GM10248 (cell line): ENCODE results near the gene R3HDM4.

ENCODE experiments used
- CTCF ChIA-PET: fragments of 300-600 bp; sonication (Branson Sonifier 250); formaldehyde crosslinking; extraction: SDS; loops from one replicate; lab custom pipeline; 2021; ENCODE audit warnings: antibody characterized with exemption; lab: Yijun Ruan, JAX
- POLR2A ChIA-PET: fragments of 350-650 bp; sonication (Branson Sonifier 250); formaldehyde crosslinking; extraction: SDS; loops from one replicate; lab custom pipeline; 2020; ENCODE audit warnings: antibody characterized with exemption; lab: Yijun Ruan, JAX
- DNase-seq: peaks from one replicate; pipeline ENCODE4 v3.0.0; 2012; ENCODE audit errors: extremely low spot score
- TF ChIP-seq, protein P1 (sequence below): IDR thresholded peaks from 2 replicates; pipeline ENCODE4 v1.5.1; 2012; ENCODE audit warnings: mild to moderate bottlenecking, low read depth; ENCODE audit errors: extremely low read depth, missing control alignments, control extremely low read depth

The R3HDM4 gene

DNA sequence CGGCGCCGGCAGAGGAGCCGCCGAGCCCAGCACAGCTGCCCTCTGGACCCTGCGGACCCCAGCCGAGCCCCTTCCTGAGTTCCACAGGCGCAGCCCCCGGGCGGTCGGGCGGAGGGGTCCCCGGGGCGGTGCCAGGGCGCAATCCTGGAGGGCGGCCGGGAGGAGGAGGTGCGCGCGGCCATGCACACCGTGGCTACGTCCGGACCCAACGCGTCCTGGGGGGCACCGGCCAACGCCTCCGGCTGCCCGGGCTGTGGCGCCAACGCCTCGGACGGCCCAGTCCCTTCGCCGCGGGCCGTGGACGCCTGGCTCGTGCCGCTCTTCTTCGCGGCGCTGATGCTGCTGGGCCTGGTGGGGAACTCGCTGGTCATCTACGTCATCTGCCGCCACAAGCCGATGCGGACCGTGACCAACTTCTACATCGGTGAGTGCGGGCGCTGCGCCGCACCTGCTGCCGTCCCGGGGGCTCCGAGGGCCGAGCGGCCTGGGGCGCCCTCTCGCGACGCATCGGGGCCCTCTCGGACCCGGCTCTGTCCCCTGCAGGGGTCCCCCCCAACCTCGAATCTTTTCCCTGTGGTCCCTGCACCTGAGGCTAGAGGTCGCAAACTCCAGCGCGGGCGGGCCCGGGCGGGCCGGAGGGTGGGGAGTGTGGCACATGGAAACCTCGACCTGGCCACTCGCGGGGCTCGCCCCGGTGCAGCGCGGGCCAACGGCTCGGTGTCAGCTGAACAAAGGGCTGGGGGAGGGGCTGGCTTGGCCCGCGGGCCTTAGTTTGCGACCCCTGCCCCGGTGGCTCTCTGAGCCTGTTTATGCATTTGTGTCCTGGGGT is 4.5 kb upstream of the R3HDM4 start, which contains the start of gene KISS1R:
KISS1R (plus strand) TSS at position 11 of the 829 bp plus-strand sequence; CDS start at position 181, 170 bp downstream.
- ChIA-PET POLR2A (no interaction called here), CTCF (interaction anchor here (0.9 to 4.1 kb wide), 3 partner anchors 8 to 148 kb away, joined by 3 to 26 read pairs (median 3); no protein-coding TSS in a partner anchor)
- TF ChIP-seq, protein P1, sequence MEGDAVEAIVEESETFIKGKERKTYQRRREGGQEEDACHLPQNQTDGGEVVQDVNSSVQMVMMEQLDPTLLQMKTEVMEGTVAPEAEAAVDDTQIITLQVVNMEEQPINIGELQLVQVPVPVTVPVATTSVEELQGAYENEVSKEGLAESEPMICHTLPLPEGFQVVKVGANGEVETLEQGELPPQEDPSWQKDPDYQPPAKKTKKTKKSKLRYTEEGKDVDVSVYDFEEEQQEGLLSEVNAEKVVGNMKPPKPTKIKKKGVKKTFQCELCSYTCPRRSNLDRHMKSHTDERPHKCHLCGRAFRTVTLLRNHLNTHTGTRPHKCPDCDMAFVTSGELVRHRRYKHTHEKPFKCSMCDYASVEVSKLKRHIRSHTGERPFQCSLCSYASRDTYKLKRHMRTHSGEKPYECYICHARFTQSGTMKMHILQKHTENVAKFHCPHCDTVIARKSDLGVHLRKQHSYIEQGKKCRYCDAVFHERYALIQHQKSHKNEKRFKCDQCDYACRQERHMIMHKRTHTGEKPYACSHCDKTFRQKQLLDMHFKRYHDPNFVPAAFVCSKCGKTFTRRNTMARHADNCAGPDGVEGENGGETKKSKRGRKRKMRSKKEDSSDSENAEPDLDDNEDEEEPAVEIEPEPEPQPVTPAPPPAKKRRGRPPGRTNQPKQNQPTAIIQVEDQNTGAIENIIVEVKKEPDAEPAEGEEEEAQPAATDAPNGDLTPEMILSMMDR, result peak; percentile 72
- DNase-seq, result peak; percentile 74

DNA sequence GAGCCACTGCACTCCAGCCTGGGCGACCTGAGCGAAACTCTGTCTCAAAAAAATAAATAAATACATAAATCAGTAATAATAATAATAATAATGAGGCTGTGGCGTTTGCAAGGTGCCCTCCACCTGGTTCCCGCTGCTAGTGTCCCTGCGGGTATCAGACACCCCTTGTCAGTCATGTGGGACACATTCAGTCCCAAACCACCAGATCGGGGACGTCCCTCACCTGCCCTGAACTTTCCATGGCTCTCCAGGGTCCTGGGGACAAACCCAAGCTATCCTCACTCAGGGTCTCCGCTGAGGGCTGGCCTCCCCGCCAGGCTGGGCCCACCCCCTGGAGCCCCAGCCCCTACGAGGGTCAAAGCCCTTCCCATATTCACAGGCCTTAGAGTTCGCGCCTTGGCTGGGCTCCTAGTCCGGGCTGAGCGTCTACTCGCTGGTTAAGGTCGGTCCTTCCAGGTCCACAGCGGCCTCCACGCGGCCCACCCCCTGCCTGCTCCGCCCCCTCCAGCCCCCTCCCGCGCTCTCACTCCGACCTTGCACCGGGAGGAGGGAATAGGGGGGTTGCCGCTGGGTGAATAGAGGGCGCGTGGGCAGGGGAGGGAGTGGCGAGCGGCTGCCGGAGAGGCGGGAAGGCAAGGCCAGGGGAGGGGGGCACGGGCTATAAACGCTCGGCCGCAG is 3.8 kb upstream of the R3HDM4 start:
- ChIA-PET CTCF (interaction anchor here (1.5 to 4.1 kb wide), 2 partner anchors 53 to 147 kb away, joined by 3 to 26 read pairs; no protein-coding TSS in a partner anchor), POLR2A (no interaction called here)
- TF ChIP-seq, protein P1, result no peak
- no peak for DNase-seq

DNA sequence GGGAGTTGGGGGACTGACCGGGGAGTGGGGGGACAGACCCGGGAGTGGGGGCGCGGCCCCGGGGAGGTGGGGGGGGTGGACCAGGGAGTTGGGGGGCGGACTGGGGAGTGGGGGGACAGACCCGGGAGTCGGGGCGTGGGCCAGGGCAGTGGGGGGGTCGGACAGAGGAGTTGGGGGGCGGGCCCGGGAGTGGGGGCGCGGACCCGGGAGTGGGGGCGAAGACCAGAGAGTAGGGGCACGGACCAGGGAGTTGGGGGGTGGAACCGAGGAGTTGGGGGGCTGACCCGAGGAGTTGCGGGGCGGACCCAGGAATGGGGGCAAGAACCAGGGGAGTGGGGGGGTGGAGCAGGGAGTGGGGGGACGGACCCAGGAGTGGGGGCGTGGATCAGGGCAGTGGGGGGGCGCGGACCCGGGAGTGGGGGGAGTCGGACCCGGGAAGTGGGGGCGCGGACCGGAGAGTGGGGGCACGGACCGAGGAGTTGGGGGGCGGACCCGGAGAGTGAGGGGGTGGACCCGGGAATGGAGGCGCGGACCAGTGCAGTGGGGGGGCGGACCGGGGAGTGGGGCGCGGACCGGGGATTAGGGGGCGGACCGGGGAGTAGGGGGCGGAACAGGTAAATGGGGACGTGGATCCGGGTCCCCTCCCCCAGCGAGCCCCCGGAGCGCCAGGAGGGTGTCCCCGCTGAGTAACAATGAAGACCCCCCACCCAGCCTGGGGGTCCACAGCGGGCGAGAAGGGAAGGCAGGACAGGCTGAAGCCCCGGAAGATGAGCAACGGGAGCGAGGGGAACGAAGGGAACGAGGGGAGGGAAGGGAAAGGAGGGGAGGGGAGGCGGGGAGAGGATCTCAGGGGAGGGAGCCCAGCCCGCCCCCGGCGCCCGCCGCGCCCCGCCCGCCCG is 589 bp downstream of the R3HDM4 start:
- ChIA-PET POLR2A (no interaction called here), CTCF (interaction anchor here (1.0 kb wide), 1 partner anchor 10 kb away, joined by 3 read pairs; no protein-coding TSS in a partner anchor)

DNA sequence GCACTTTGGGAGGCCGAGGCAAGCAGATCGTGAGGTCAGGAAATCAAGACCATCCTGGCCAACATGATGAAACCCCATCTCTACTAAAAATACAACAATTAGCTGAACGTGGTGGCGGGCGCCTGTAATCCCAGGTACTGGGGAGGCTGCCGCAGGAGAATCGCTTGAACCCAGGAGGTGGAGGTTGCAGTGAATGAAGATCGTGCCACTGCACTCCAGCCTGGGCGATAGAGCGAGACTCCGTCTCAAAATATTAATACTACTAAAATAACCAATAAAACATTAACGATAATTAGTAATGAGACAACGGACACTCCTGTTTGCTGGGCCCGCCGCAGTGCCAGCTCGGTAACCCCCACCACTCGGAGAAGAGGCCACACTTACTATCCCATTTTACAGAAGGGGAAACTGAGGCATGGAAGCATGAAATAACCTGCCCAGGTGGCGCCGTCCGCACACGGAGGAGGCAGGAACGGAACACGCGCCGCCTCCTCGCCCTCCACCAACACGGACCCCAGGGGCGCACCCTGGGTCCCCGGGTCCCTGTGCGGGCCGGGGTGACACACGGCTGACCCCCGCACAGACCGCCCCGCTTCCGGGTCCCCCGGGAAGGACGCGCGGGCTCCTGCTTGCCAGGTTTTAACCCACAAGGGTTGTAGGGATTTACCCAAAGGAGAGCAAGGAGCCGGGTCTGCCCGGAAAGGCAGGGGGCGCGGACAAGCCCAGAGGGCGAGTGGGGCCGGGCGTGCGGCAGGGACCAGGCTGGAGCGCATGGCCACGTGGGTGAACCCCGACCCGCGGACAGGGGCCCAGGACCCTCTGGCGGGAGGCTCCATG is 1.6 kb downstream of the R3HDM4 start:
- CTCF ChIA-PET, result no interaction called here
- TF ChIP-seq, protein P1, result no peak
- DNase-seq, result no peak
- POLR2A ChIA-PET, result no interaction called here

More for the DNA sequence above, 589 bp downstream of the R3HDM4 start:
- DNase-seq, result no peak
- TF ChIP-seq, protein P1, result no peak

DNA sequence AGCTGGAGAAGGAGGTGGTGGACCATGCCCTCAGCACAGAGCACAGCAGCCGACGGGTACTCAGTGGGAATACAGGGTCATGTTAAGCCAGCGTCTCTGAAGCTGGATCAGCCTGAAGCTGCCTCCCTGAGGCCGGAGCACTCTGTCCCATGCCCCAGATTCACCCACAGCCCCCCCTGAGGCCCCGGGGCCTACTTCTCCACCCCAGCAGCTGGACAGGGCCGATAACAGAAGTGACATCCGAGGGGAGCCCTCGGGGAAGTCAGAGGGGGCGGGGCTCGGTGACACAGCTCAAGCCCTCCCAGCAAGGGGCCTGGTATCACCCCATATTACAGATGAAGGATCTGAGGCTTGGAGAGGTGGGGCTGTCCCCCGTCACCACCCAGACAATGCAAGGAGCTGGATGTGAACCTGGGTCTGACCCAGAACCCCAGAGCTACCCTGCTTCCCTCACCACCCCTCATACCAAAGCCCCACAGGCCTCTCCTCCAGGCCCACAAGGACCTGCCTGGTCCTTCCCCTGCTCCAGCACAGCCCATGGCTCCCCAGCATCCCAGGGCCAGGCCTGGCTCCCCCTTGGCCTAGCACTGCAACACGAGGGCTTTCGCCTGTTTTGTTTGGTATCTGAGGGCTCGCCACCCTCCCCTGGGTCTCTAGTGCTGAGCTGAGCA is 5.7 kb downstream of the R3HDM4 start:
- POLR2A ChIA-PET, result interaction anchor here (1.0 to 1.8 kb wide), 4 partner anchors 10 to 99 kb away, joined by 3 to 8 read pairs (median 4); partner anchors contain the start of genes MED16 and RNU6-9
- TF ChIP-seq, protein P1, result no peak
- DNase-seq, result no peak
- CTCF ChIA-PET, result interaction anchor here (0.8 to 4.5 kb wide), 11 partner anchors 13 to 138 kb away, joined by 3 to 25 read pairs (median 4); partner anchors contain the start of genes MED16 and RNU6-9
